ENCODE measurements around the gene FIBCD1.

GRCh38 chr9:130899051-130899748, 39.8 kb downstream of the FIBCD1 start:
- TF ChIP-seq EZH2 (IDR thresholded peaks at IDR 0.05; ENCODE audit: low read length) (no peak), CTCF (optimal IDR thresholded peaks at IDR 0.05 in 1 of 3, IDR thresholded peaks at IDR 0.05 in 1 of 3, conservative IDR thresholded peaks at IDR 0.05 in 1 of 3; ENCODE audit: extremely low read depth in 1 of 3, insufficient read depth in 2 of 3, low read length in 3 of 3) (no peak)

All from keratinocyte (primary cell).